Heart left ventricle (tissue), 13 donors: ENCODE results near the gene KCNQ1.

ENCODE experiments used
- CTCF ChIP-seq, 12 donors: fragments of 200-600 bp; sonication (generic) in 4 of 12; IDR thresholded peaks; one replicate each; pipeline versions ENCODE4 v1.5.0 to v1.8.0; 2018 to 2022; ENCODE audit warnings: antibody characterized with exemption in 12 of 12, mild to moderate bottlenecking in 5 of 12
- POLR2A ChIP-seq, 2 donors: fragments of 450-650 bp; IDR thresholded peaks; one replicate each; pipeline ENCODE4 v1.6.1; 2017; ENCODE audit warnings: antibody characterized with exemption in 2 of 2, mild to moderate bottlenecking in 2 of 2, moderate library complexity in 2 of 2
- donor health status: ischemic (EF 13 %, LVEDD 7.1; RV severe dilation, severe dysfunction).
- donor health status: DM: no; HTN: yes; CAD: no.
- donor health status: DM: no; HTN: no; CAD: no.
- donor health status: ischemic (EF 25% LVEDD 6.9; RV normal size, moderate dysfunction).
- donor health status: ischemic (EF 25% LVEDD 5.7; RV mildly dilated, moderate dysfunction).
- donor health status: ischemic (EF 35%, LVEDD 5.7; RV mildly dilated, moderate dysfunction).
- donor health status: nonischemic (EF 11% LVEDD 7.7; RV severe dilation, severe dysfunction).
- donor health status: DM: yes; HTN: yes; CAD: no.
- donor health status: PGD.
- donor health status: ischemic (EF 29% LVEDD 5.4; RV normal size, mild dysfunction).
- donor health status: nonischemic (EF 23%, LVEDD 6.1; RV moderate dilation, normal function).

GRCh38 chr11:2870969-2871680 is 426.3 kb downstream of the KCNQ1 start:
- TF ChIP-seq CTCF (IDR thresholded peaks at IDR 0.05) (no peak), POLR2A (IDR thresholded peaks at IDR 0.05) (no peak)
